Transverse colon (tissue), 3 donors: Measurements from ENCODE around the gene HBG1.

Experiments used
- POLR2A ChIP-seq: fragments of 450-650 bp; IDR thresholded peaks from one replicate; pipeline ENCODE4 v1.6.1; 2016; ENCODE audit warnings: antibody characterized with exemption, mild to moderate bottlenecking, moderate library complexity
- TF ChIP-seq, protein P1 (sequence below), 5 experiments: fragments of 200-600 bp in 3 of 5; fragments of 450-650 bp in 2 of 5; sonication (generic) in 3 of 5; IDR thresholded peaks; 1 replicate in 2 of 5; 2 replicates in 3 of 5; pipeline ENCODE4 v1.5.1; 2016 to 2017; ENCODE audit warnings: antibody characterized with exemption in 5 of 5, inconsistent platforms in 3 of 5, mild to moderate bottlenecking in 2 of 5, moderate library complexity in 1 of 5

DNA sequence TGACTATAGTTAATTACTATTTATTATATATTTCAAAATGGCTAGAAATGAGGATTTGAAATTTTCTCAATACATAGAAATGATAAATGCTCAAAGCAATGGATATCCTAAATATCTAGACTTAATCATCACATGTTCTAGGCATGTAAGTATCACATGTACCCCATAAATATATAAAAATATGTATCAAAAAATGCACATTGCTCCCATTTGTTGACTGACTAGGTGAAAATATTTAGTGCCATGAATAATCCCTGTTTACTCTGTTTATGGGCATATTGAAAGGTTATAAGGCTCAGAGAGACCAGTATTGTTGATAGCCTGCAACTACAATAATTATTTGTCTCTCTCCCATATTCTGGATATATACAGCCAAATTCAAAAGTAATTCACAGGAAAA, 17.0 kb upstream of the HBG1 start:
- TF ChIP-seq, protein P1, sequence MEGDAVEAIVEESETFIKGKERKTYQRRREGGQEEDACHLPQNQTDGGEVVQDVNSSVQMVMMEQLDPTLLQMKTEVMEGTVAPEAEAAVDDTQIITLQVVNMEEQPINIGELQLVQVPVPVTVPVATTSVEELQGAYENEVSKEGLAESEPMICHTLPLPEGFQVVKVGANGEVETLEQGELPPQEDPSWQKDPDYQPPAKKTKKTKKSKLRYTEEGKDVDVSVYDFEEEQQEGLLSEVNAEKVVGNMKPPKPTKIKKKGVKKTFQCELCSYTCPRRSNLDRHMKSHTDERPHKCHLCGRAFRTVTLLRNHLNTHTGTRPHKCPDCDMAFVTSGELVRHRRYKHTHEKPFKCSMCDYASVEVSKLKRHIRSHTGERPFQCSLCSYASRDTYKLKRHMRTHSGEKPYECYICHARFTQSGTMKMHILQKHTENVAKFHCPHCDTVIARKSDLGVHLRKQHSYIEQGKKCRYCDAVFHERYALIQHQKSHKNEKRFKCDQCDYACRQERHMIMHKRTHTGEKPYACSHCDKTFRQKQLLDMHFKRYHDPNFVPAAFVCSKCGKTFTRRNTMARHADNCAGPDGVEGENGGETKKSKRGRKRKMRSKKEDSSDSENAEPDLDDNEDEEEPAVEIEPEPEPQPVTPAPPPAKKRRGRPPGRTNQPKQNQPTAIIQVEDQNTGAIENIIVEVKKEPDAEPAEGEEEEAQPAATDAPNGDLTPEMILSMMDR (IDR thresholded peaks at IDR 0.05), result no peak
- TF ChIP-seq POLR2A, result no peak
